ENCODE measurements around the gene NDUFB8. TPM values are rescaled to one million over a fixed set of nuclear protein-coding genes. Genes with fewer than 3 reads are reported as not detected.
A peak's percentile ranks its signal among the peaks of the same experiment; 100 is the strongest.

The NDUFB8 gene
- total and polyA plus RNA-seq, 10 of the 15 experiments (the other 5 are each of a cell fraction or from before 2014, with no cell fraction given): 180 to 572 (median 382) TPM

DNA sequence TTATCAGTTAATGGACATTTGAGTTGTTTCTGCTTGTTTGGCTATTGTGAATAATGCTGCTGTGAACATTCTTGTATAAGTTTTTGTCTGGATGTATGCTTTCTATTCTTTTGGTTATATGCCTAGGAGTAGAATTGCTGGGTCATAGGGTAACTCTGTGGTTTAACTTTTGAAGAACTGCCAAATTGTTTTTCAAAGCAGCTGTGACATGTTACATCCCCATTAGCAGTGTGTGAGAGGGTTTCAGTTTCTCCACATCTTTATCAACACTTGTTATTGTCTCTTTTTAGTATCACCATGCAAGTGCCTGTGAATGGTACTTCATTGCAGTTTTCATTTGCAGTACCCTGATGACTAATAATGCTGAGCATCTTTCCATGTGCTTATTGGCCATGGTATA, 2.1 kb upstream of the NDUFB8 start:
- Histone ChIP-seq H2AFZ (ENCODE audit: control insufficient read depth, low read depth, low read length) (no peak overlapping the region), H4K20me1 (ENCODE audit: control insufficient read depth, insufficient read depth) (no peaks in the 10 kb centered on the region), H3K4me3 (no peak overlapping the region), H3K27ac (ENCODE audit: control insufficient read depth, insufficient read depth) (no peak overlapping the region), H3K36me3 (ENCODE audit: control insufficient read depth in 2 of 2, insufficient read depth in 2 of 2, low read length in 1 of 2) (peaks cover 0 to 4% of the 10 kb centered on the region in 2 experiments; a peak in 2 of 4 replicates), H3K27me3 (replicated peaks in 1 of 2; ENCODE audit: control insufficient read depth in 2 of 2, insufficient read depth in 2 of 2, low read length in 1 of 2) (no peaks in the 10 kb centered on the region), H3K4me2 (ENCODE audit: control insufficient read depth, insufficient read depth) (no peak overlapping the region), H3K9ac (ENCODE audit: control insufficient read depth, insufficient read depth, low read length) (no peak overlapping the region), H3K4me1 (ENCODE audit: control insufficient read depth, insufficient read depth, low read length) (peaks cover 3% of the 10 kb centered on the region), H3K9me3 (replicated peaks; ENCODE audit: control insufficient read depth, insufficient read depth, low read length) (no peaks in the 10 kb centered on the region; the same call in 2 of the 3 replicates), H3K79me2 (ENCODE audit: control insufficient read depth, insufficient read depth, low read length) (peaks cover 43% of the 10 kb centered on the region)
- FAIRE-seq (no peak), ATAC-seq (peak; percentile 40), DNase-seq (ENCODE audit: low read depth, low spot score) (peak; percentile 50)
- in situ Hi-C loops (cut with MboI): no loop called here
- RAD21 ChIA-PET (ENCODE audit: unreplicated experiment): no interaction called here
- SMC1A ChIA-PET (ENCODE audit: uncharacterized antibody, unreplicated experiment): interaction anchor here (0.6 kb wide), 1 partner anchor 321 kb away, joined by 3 read pairs; no protein-coding TSS in a partner anchor
- intact Hi-C loops (cut with micrococcal nuclease; ENCODE audit: unreplicated experiment): no loop called here
- POLR2A ChIA-PET: no interaction called here
- CTCF ChIA-PET: no interaction called here
- BruUV-seq (replicated peaks): no TSS peak
- TF ChIP-seq GATAD2B (conservative IDR thresholded peaks at IDR 0.05; ENCODE audit: low read depth) (no peak), ZNF217 (IDR thresholded peaks at IDR 0.05) (no peak), EED (IDR thresholded peaks at IDR 0.05; ENCODE audit: low read depth) (no peak), CREM (IDR thresholded peaks at IDR 0.05; ENCODE audit: low read depth) (0 out of 2 replicates have a peak, but pooled peaks have one; percentile 16), NR2F1 (conservative IDR thresholded peaks at IDR 0.05) (peak; percentile 65; the same call in 1 of the 2 replicates), PAX8 (IDR thresholded peaks at IDR 0.05) (no peak), BACH1 (IDR thresholded peaks at IDR 0.05; ENCODE audit: borderline replicate concordance) (peak; percentile 12; the same call in 1 of the 2 replicates), FOXM1 (IDR thresholded peaks at IDR 0.05; ENCODE audit: low read depth, low read length) (no peak), YY1 (IDR thresholded peaks at IDR 0.05; ENCODE audit: low read depth, low read length) (no peak), SKIL (IDR thresholded peaks at IDR 0.05; ENCODE audit: low read depth, poor library complexity, severe bottlenecking) (peak; percentile 17), ZBTB40 (IDR thresholded peaks at IDR 0.05; ENCODE audit: borderline replicate concordance) (peak; percentile 88), SMARCA5 (IDR thresholded peaks at IDR 0.05) (peak; percentile 33; the same call in 1 of the 2 replicates), E2F4 (IDR thresholded peaks at IDR 0.05; ENCODE audit: low read depth, low read length) (no peak), USF1 (IDR thresholded peaks at IDR 0.05; ENCODE audit: borderline replicate concordance, extremely low read length, insufficient read depth, low read depth, low read length) (no peak), ESRRA (IDR thresholded peaks at IDR 0.05; ENCODE audit: low read length) (no peak), SUPT20H (IDR thresholded peaks at IDR 0.05; ENCODE audit: borderline replicate concordance, control insufficient read depth, low read depth, low read length) (no peak), EP300 (IDR thresholded peaks at IDR 0.05; ENCODE audit: borderline replicate concordance in 1 of 2, control insufficient read depth in 1 of 2, low read depth in 2 of 2, low read length in 2 of 2) (0 out of 4 replicates have a peak, but pooled peaks of 1 of the 2 experiments have one; percentile 24), NR2C1 (IDR thresholded peaks at IDR 0.05) (peak; percentile 54)

All from GM12878 (cell line).